HG03520 (cell line): Measurements from ENCODE around the gene YPEL5.

Source experiments
- ATAC-seq: cut with Tn5 transposase; IDR thresholded peaks from one replicate; pipeline ENCODE4 v1.9.1; 2021; ENCODE audit warnings: mild to moderate bottlenecking, moderate library complexity; ENCODE audit not compliant: unreplicated experiment

The YPEL5 gene

DNA sequence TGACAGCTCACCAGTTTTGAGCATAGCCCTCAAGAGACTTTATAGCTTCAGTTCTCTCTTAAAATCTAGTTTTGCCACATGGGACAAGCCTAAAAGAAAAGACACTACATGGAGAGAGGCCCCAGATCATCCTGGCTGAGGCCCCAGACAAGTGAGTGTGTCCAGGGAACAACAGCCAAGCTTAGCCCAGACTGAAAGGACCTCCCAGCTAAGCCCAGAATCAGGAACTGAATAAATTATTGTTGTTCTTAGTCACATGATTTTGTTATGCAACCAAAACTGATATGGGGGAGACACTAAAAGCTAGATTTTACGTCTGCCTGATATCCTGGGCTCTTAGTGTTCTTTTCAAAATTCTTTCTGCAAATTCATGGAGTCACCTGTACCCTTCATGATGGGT lies 55.2 kb downstream of the YPEL5 start:
- no peak for ATAC-seq

DNA sequence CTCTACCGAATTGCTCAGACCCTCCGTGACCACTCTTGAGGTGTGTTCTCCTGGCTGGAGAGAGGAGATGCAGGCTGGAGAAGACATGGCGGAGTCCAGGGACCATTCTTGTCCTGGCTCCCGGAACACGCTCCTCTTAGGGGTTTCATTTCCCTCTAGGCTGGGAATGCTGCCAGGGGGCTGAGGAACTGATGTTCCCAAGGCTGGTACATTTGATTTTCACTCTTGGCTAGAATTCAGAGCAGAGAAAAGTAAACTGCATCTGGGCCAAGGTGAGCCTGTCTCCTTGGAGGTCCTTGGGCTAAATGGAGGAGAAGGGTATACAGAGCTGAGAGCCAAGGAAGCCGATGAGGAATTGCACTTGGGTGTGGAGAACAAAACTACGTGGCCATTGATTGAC lies 56.3 kb downstream of the YPEL5 start:
- no peak for ATAC-seq

DNA sequence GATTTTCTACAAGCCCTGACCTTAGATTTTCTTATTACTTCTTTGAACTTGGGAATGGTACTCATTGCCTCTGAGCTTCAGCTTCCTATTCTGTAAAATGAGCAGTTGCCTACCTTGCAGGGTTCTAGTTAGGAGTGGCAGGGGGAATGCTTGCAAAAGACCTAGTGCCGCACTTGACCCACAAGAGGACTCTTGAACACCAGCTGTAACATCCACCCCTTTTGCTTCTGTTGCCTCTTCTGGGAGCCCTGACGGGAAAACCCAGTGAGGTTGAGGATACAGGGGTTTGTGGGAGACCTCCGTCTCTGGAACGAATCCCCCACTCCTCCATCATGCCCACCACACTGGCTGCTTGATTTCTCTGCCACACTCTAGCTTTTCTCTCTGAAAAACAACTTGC lies 57.5 kb downstream of the YPEL5 start:
- ATAC-seq: no peak

DNA sequence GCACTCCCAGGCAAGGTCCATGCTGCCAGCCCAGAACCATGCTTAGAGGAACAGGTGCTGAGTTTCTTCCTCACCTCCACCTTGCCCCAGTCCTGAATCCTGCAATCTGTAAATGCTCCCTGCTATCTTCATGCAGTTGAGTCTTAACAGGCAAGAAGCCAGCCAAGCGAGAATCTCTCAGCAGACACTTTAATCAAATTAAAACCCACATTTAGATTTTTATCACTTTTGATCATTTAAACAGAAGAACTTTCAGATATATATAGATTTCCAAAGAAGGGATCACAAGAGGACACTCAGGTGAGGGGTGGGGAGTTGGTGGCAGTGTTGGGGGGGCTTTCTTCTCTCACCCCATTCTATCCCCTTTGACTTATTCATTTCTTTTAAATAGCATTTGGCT lies 58.6 kb downstream of the YPEL5 start:
- ATAC-seq: no peak

DNA sequence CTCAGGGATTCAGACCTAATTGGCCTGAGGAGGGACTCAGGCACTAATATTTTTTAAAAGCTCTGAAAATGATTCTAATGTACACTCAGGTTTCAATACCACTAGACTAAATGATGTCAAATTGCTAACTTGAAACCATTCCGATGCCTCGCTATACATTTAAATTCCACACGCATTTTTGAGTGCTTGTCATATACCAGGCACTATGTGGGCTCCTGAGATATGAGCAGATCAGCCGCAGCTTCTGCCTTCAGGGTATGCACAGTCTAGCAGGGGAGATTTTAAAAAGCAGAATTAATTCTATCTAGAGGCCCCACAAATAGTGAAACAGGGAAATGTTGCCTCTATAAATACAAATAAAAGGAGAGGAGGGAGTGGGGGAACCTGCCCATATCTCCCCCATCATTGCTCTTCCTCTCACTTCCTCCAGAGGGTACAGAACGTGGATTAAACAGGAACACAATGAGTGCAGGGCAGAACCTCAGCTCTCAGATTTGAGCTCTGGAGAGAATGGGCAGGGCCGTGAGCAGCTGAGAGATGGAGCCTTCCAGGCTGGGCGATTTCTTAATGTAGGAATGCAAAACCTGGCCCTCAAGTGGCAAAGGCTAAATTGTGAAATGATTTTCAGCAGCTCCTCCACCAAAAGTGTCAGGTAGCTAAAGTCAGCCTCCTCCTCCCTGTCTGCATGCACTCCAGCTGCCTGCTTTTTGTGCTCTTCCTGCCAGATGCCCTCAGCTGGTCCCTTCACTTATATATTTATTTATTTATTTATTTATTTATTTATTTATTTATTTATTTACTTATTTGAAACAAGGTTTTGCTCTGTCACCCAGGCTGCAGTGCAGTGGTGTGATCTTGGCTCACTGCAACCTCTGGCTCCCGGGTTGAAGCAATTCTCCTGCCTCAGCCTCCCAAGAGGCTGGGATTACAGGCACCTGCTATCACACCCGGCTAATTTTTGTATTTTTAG lies 59.9 kb downstream of the YPEL5 start:
- ATAC-seq: no peak

DNA sequence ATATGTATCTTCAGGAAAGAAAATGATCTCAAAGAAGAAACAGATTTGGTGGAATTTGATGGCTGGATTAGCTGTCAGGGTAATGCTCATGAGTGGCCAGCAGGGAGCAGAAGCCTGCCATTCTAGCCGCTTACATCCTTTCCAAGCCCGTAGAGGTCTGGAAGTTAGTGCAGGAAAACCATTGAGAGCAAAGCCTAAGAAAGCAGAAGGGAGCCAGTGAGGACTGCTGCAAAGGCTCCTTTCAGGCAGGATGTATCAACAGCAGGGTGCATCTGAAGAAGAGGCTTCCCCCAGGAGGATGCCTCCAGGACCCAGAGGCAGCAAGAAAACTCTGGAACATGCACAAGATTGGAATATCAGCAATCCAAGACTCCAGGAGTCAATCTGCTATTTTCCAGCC lies 61.6 kb downstream of the YPEL5 start:
- ATAC-seq: no peak

DNA sequence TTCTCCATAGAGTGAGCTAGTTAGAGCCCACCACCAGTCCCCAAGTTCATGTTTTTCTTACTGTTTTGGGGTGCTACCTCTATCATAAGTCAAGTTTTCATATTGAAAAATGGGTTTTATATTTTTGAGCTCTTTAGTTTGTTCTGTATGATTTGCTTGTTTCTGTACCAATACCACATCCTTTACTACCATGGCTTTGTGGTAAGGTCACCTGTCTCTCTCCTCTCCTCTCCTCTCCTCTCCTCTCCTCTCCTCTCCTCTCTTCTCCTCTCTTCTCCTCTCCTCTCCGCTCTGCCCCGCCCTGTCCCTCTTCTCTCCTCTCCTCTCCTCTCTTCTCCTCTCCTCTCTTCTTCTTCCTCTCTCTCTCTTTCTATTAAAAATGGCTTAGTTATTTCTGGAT lies 62.4 kb downstream of the YPEL5 start:
- ATAC-seq: no peak
